Panc1 (cell line): ENCODE measurements around the gene AMPH. TPM values are rescaled to one million over a fixed set of nuclear protein-coding genes. Genes with fewer than 3 reads are reported as not detected.

ENCODE experiments used
- ATAC-seq: fragments of 200-7000 bp; cut with Tn5 transposase; 2 replicates; pipeline ENCODE4 v1.9.1; 2020; ENCODE audit warnings: mild to moderate bottlenecking, moderate library complexity
- BruUV-seq: library from RNA; stranded (reverse); fragments of 400-500 nt; replicated peaks from 2 replicates; lab custom pipeline; 2021; lab: Mats Ljungman, UMichigan
- CTCF ChIA-PET: fragments of 300-600 bp; sonication (Branson Sonifier 250); formaldehyde crosslinking; loops from one replicate; lab custom pipeline; 2022; ENCODE audit warnings: antibody characterized with exemption; lab: Charles Lee
- POLR2A ChIA-PET: fragments of 300-600 bp; sonication (Branson Sonifier 250); formaldehyde crosslinking; loops from one replicate; lab custom pipeline; 2022; ENCODE audit warnings: antibody characterized with exemption; lab: Charles Lee
- DNase-seq: peaks from one replicate; pipeline ENCODE4 v3.0.0-alpha.2; 2010; ENCODE audit warnings: low read depth, low spot score
- H3K27ac ChIP-seq: 2 replicates; pipeline ENCODE4 v1.5.1; 2011; ENCODE audit warnings: mild to moderate bottlenecking, low read length, inconsistent platforms
- H3K27me3 ChIP-seq: fragments of 200-500 bp; sonication (Bioruptor generic); 2 replicates; pipeline ENCODE4 v1.6.0; 2014; ENCODE audit warnings: low read length, inconsistent platforms; ENCODE audit not compliant: control insufficient read depth, insufficient read depth
- H3K36me3 ChIP-seq: fragments of 200-500 bp; sonication (Bioruptor generic); 2 replicates; pipeline ENCODE4 v1.5.1; 2014; ENCODE audit warnings: inconsistent platforms, mild to moderate bottlenecking, low read length, moderate library complexity; ENCODE audit not compliant: control insufficient read depth, insufficient read depth
- H3K4me1 ChIP-seq: 2 replicates; pipeline ENCODE4 v1.5.1; 2011; ENCODE audit warnings: inconsistent platforms, mild to moderate bottlenecking, low read length, moderate library complexity; ENCODE audit not compliant: control insufficient read depth, insufficient read depth
- H3K4me3 ChIP-seq, 2 experiments: 2 replicates each; pipeline ENCODE4 v1.5.1; 2011 to 2012; ENCODE audit warnings: low read depth in 2 of 2, low read length in 2 of 2, mild to moderate bottlenecking in 2 of 2, inconsistent platforms in 1 of 2, moderate library complexity in 1 of 2
- H3K9me3 ChIP-seq: fragments of 200-500 bp; sonication (Bioruptor generic); 2 replicates; pipeline ENCODE4 v1.5.1; 2014; ENCODE audit warnings: low read depth, mild to moderate bottlenecking, inconsistent platforms, low read length, moderate library complexity; ENCODE audit not compliant: control insufficient read depth, insufficient read depth
- POLR2AphosphoS5 ChIP-seq: IDR thresholded peaks from 2 replicates; pipeline ENCODE4 v1.6.1; 2012; ENCODE audit warnings: mild to moderate bottlenecking, low read depth, low read length, moderate library complexity
- SIN3A ChIP-seq: IDR thresholded peaks from 2 replicates; pipeline ENCODE4 v1.6.1; 2012; ENCODE audit warnings: low read depth, mild to moderate bottlenecking, low read length, moderate library complexity, borderline replicate concordance; ENCODE audit not compliant: insufficient read depth
- TCF7L2 ChIP-seq: IDR thresholded peaks from 2 replicates; pipeline ENCODE4 v1.6.1; 2011; ENCODE audit warnings: mild to moderate bottlenecking, low read depth, low read length, inconsistent platforms
- in situ Hi-C: cut with HindIII; loops from 2 replicates; pipeline ENCODE4 v1.10.0; 2016; ENCODE audit warnings: low sequenced_read_pairs, low pct_unique_long_range_greater_than_20kb
- intact Hi-C: fragments of 100-400 bp; cut with micrococcal nuclease; formaldehyde crosslinking; loops from one replicate; pipeline ENCODE4 v1.10.0; 2022; ENCODE audit not compliant: unreplicated experiment
- total RNA-seq: library from RNA; stranded (reverse); gene quantifications from one replicate; pipeline ENCODE4 v1.2.1, GENCODE V29; 2021; ENCODE audit not compliant: unreplicated experiment
- TF ChIP-seq, protein P1 (sequence below), 2 experiments: IDR thresholded peaks; 2 replicates each; pipeline ENCODE4 v1.6.1; 2011 to 2012; ENCODE audit warnings: low read depth in 2 of 2, control low read depth in 1 of 2, low read length in 1 of 2, mild to moderate bottlenecking in 1 of 2, moderate library complexity in 1 of 2; ENCODE audit not compliant: insufficient read depth in 1 of 2
- TF ChIP-seq, protein P2 (sequence below): fragments of 450-650 bp; IDR thresholded peaks from 2 replicates; pipeline ENCODE4 v1.5.1; 2017; ENCODE audit warnings: mild to moderate bottlenecking

The AMPH gene
- total RNA-seq, 1 experiment from 2014 or later, result not detected

DNA sequence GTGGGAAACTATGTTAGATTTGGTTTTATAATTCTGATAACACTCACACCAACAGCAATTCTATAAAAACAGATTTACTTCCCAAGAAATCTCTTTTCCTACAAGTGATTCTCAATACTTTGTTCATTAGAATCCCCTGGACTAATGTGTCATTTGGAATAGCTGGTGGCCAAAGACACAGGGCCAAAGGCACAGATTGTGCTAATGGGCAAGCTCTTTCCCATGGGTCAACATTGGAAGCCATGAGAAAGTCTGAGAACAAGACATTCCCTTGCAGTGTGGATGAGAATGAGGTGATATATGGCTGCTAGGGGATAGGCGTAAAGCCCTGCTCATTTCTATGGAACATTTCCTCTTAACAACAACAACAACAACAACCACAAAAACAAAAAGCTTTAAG lies 153.8 kb downstream of the AMPH start:
- no peaks in the 10 kb centered on the region for H3K27me3 ChIP-seq
- no peaks in the 10 kb centered on the region for H3K36me3 ChIP-seq
- intact Hi-C loops, result no loop called here
- in situ Hi-C loops, result no loop called here
- H3K4me3 ChIP-seq, result no peak overlapping the region
- H3K4me1 ChIP-seq, result no peaks in the 10 kb centered on the region
- DNase-seq, result no peak
- ChIA-PET POLR2A (no interaction called here), CTCF (no interaction called here)
- TF ChIP-seq, protein P1, sequence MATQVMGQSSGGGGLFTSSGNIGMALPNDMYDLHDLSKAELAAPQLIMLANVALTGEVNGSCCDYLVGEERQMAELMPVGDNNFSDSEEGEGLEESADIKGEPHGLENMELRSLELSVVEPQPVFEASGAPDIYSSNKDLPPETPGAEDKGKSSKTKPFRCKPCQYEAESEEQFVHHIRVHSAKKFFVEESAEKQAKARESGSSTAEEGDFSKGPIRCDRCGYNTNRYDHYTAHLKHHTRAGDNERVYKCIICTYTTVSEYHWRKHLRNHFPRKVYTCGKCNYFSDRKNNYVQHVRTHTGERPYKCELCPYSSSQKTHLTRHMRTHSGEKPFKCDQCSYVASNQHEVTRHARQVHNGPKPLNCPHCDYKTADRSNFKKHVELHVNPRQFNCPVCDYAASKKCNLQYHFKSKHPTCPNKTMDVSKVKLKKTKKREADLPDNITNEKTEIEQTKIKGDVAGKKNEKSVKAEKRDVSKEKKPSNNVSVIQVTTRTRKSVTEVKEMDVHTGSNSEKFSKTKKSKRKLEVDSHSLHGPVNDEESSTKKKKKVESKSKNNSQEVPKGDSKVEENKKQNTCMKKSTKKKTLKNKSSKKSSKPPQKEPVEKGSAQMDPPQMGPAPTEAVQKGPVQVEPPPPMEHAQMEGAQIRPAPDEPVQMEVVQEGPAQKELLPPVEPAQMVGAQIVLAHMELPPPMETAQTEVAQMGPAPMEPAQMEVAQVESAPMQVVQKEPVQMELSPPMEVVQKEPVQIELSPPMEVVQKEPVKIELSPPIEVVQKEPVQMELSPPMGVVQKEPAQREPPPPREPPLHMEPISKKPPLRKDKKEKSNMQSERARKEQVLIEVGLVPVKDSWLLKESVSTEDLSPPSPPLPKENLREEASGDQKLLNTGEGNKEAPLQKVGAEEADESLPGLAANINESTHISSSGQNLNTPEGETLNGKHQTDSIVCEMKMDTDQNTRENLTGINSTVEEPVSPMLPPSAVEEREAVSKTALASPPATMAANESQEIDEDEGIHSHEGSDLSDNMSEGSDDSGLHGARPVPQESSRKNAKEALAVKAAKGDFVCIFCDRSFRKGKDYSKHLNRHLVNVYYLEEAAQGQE (IDR thresholded peaks at IDR 0.05; ENCODE audit: insufficient read depth in 1 of 2, low read depth in 2 of 2, low read length in 1 of 2), result no peak
- TF ChIP-seq SIN3A, result no peak
- no peak for TF ChIP-seq TCF7L2
- TF ChIP-seq, protein P2, sequence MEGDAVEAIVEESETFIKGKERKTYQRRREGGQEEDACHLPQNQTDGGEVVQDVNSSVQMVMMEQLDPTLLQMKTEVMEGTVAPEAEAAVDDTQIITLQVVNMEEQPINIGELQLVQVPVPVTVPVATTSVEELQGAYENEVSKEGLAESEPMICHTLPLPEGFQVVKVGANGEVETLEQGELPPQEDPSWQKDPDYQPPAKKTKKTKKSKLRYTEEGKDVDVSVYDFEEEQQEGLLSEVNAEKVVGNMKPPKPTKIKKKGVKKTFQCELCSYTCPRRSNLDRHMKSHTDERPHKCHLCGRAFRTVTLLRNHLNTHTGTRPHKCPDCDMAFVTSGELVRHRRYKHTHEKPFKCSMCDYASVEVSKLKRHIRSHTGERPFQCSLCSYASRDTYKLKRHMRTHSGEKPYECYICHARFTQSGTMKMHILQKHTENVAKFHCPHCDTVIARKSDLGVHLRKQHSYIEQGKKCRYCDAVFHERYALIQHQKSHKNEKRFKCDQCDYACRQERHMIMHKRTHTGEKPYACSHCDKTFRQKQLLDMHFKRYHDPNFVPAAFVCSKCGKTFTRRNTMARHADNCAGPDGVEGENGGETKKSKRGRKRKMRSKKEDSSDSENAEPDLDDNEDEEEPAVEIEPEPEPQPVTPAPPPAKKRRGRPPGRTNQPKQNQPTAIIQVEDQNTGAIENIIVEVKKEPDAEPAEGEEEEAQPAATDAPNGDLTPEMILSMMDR, result no peak
- TF ChIP-seq POLR2AphosphoS5, result no peak
- no peaks in the 10 kb centered on the region for H3K9me3 ChIP-seq
- no peak overlapping the region for H3K27ac ChIP-seq
- BruUV-seq, result no TSS peak
- no peak for ATAC-seq

DNA sequence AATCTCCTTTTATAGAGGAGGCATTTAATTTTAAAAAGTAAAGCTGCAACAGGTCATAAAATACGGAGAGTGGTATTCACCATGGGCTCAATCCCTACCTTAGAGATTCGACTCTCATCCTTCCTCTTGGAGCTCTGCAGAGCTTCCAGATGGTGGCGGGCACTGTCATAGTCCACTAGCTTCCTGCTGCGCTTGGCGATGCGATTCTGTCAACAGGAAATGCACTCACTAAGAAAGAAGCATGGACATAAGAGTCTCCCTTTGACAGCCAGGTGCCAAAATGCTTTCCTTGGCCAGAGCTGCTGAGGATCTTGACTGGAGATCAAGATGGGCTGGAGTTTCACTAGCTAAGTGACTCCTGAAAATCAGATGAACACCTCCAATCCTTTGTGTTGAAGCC lies 154.4 kb downstream of the AMPH start:
- POLR2A ChIA-PET, result no interaction called here

DNA sequence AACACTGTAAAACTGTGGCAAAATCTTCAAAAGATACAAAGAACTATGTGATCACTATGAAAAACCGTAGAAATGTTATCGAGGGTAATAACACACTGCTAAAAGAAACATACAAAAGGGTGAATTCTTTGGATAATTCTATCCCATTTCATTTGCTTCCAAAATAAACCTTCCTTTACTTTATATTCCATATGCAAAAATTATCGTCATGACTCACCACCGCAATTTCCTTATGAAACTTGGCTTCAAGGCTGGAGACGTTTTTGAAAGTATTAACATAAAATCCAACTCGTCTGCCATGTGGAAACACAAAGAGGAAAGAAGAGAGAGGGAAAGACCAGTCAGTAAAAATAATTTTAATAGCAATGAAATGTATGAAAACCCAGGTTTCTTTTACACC lies 165.2 kb downstream of the AMPH start:
- DNase-seq (no peak), ATAC-seq (no peak)
- in situ Hi-C loops, result no loop called here
- POLR2A ChIA-PET, result no interaction called here
- no peak for TF ChIP-seq POLR2AphosphoS5
- TF ChIP-seq, protein P1 (IDR thresholded peaks at IDR 0.05; ENCODE audit: insufficient read depth in 1 of 2, low read depth in 2 of 2, low read length in 1 of 2), result no peak
- TF ChIP-seq, protein P2, result no peak
- no peak for TF ChIP-seq TCF7L2
- TF ChIP-seq SIN3A, result no peak
- H3K36me3 ChIP-seq, result no peaks in the 10 kb centered on the region
- peaks cover 5% of the 10 kb centered on the region; the same call in 1 of the 2 replicates for H3K27me3 ChIP-seq
- BruUV-seq, result no TSS peak
- no peaks in the 10 kb centered on the region for H3K4me1 ChIP-seq
- H3K4me3 ChIP-seq, result no peak overlapping the region
- intact Hi-C loops, result no loop called here
- CTCF ChIA-PET, result no interaction called here
- no peak overlapping the region for H3K27ac ChIP-seq
- H3K9me3 ChIP-seq, result no peaks in the 10 kb centered on the region

More for the DNA sequence above, 154.4 kb downstream of the AMPH start:
- Histone ChIP-seq H3K27ac (no peak overlapping the region), H3K9me3 (no peaks in the 10 kb centered on the region), H3K4me1 (no peaks in the 10 kb centered on the region), H3K27me3 (no peaks in the 10 kb centered on the region), H3K36me3 (no peaks in the 10 kb centered on the region), H3K4me3 (no peak overlapping the region)
- TF ChIP-seq TCF7L2, result no peak
- CTCF ChIA-PET, result no interaction called here
- intact Hi-C loops, result no loop called here
- in situ Hi-C loops, result no loop called here
- no peak for DNase-seq
- no peak for ATAC-seq
- BruUV-seq, result no TSS peak
